OCI-LY1 (cell line): ENCODE measurements around the gene ZBTB20.

Source experiments
- EZH2 ChIP-seq: fragments of 200-600 bp; sonication (generic), shearing (Covaris generic); IDR thresholded peaks from 2 replicates; pipeline ENCODE4 v1.8.0; 2017; ENCODE audit warnings: borderline replicate concordance, mixed run types, mild to moderate bottlenecking, antibody characterized with exemption, low read length, moderate library complexity, mixed read lengths
- TF ChIP-seq, protein P1 (sequence below): fragments of 200-600 bp; sonication (generic), shearing (Covaris generic); IDR thresholded peaks from 2 replicates; pipeline ENCODE4 v1.5.1; 2017; ENCODE audit warnings: mild to moderate bottlenecking, antibody characterized with exemption, low read length, moderate library complexity, mixed read lengths

- TF ChIP-seq, protein P1, sequence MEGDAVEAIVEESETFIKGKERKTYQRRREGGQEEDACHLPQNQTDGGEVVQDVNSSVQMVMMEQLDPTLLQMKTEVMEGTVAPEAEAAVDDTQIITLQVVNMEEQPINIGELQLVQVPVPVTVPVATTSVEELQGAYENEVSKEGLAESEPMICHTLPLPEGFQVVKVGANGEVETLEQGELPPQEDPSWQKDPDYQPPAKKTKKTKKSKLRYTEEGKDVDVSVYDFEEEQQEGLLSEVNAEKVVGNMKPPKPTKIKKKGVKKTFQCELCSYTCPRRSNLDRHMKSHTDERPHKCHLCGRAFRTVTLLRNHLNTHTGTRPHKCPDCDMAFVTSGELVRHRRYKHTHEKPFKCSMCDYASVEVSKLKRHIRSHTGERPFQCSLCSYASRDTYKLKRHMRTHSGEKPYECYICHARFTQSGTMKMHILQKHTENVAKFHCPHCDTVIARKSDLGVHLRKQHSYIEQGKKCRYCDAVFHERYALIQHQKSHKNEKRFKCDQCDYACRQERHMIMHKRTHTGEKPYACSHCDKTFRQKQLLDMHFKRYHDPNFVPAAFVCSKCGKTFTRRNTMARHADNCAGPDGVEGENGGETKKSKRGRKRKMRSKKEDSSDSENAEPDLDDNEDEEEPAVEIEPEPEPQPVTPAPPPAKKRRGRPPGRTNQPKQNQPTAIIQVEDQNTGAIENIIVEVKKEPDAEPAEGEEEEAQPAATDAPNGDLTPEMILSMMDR: no peak
- no peak for TF ChIP-seq EZH2
Measured at GRCh38 chr3:114867835-114868503, 279.1 kb downstream of the ZBTB20 start.
